ENCODE results near the gene MRPS6. TPM values are rescaled to one million over a fixed set of nuclear protein-coding genes. Genes with fewer than 3 reads are reported as not detected.

Gene MRPS6
- total RNA-seq, 2 donors from 2014 or later, result 2.3 to 15.8 TPM

DNA sequence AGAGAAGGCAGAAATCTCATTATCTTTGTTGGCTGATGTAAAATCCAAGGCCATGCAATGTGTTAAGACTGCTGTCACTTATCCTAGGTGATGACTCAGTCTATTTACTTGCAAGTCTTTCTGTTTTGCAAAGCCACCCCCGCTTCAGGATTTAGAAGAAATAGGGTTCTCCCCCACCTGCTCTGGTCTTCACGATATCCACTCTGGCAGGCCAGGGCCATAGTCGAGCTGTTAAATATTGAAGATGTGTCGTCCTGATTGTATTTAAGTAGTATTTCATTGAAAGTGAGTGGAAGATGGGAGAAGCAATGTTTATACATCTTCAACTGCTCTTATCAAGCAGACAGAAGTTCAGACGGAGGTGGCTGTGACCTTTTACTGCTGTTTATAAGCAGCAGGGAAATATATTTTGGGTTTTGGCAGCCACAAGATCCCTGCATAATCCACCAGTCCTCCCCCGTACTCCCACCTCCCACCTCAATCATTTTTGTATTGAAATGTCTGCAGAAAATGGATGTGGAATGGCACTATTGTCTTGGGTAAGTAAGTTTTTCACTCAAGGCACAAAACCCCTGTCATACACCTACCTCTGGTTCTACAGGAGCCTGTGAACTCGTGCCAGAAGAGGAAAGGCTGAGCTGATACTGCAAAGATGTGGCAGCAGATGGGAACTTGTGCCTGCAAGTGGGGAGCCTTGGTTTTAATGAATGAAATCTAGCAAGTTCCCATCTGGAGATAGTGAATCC is 117.4 kb downstream of the MRPS6 start:
- DNase-seq (no peak), ATAC-seq (no peak)
- no peaks in the 10 kb centered on the region for H3K36me3 ChIP-seq (replicated peaks in 1 of 2; ENCODE audit: insufficient read depth in 1 of 2, low read depth in 2 of 2)
- TF ChIP-seq, protein P1, sequence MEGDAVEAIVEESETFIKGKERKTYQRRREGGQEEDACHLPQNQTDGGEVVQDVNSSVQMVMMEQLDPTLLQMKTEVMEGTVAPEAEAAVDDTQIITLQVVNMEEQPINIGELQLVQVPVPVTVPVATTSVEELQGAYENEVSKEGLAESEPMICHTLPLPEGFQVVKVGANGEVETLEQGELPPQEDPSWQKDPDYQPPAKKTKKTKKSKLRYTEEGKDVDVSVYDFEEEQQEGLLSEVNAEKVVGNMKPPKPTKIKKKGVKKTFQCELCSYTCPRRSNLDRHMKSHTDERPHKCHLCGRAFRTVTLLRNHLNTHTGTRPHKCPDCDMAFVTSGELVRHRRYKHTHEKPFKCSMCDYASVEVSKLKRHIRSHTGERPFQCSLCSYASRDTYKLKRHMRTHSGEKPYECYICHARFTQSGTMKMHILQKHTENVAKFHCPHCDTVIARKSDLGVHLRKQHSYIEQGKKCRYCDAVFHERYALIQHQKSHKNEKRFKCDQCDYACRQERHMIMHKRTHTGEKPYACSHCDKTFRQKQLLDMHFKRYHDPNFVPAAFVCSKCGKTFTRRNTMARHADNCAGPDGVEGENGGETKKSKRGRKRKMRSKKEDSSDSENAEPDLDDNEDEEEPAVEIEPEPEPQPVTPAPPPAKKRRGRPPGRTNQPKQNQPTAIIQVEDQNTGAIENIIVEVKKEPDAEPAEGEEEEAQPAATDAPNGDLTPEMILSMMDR (IDR thresholded peaks at IDR 0.05), result no peak
- TF ChIP-seq POLR2A (IDR thresholded peaks at IDR 0.05), result no peak
- no peaks in the 10 kb centered on the region for H3K9me3 ChIP-seq
- WGBS, 2 donors, result 60 to 68% methylated on average over 7 of the region's 7 CpGs
- H3K27me3 ChIP-seq, result no peaks in the 10 kb centered on the region
- no peak overlapping the region for H3K4me3 ChIP-seq
- intact Hi-C loops (cut with DNase I), result no loop called here
- H3K4me1 ChIP-seq, result no peaks in the 10 kb centered on the region
- no peak overlapping the region for H3K27ac ChIP-seq

DNA sequence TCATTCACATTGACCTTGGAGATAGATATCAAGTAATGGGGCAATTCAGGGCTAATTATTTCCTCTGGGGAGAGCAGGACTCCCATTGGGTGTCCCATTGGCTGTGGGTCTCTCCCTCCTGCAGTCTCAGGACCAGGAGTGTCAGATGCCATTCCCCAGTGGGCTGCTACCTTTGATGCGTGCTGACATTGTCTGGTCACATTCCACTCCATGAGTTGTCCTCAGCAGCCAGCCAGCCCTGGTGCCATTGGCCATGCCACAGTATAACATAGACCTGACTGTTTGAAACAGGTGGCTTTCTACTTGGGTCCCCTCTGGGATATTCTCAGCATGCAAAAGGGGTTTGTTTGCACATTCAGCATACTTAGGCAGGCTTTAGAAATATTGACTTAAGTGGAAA is 118.5 kb downstream of the MRPS6 start:
- TF ChIP-seq POLR2A (IDR thresholded peaks at IDR 0.05), result no peak
- TF ChIP-seq, protein P1 (IDR thresholded peaks at IDR 0.05), result no peak
- WGBS, 2 donors, result 81% methylated on average over 1 of the region's 1 CpG; no CpG with 5 or more reads in 1 of the 2 donors
- H3K27ac ChIP-seq, result no peak overlapping the region
- H3K36me3 ChIP-seq (replicated peaks in 1 of 2; ENCODE audit: insufficient read depth in 1 of 2, low read depth in 2 of 2), result no peaks in the 10 kb centered on the region
- no peaks in the 10 kb centered on the region for H3K9me3 ChIP-seq
- H3K4me1 ChIP-seq, result no peaks in the 10 kb centered on the region
- intact Hi-C loops (cut with DNase I), result no loop called here
- DNase-seq, result no peak
- H3K4me3 ChIP-seq, result no peak overlapping the region
- H3K27me3 ChIP-seq, result no peaks in the 10 kb centered on the region
- no peak for ATAC-seq

Other genes with a start within 250 kb of the MRPS6 start
- gene ATP5PO, start 157.8 kb upstream of the MRPS6 start, total RNA-seq, result 10 to 100 TPM; 79.1 to 85.0 TPM
- gene SLC5A3, start within 50 bp of the MRPS6 start, total RNA-seq, result 1 to 10 TPM; 7.3 to 7.8 TPM